Sciatic nerve (tissue), 2 donors: ENCODE data around the gene FCER2. TPM values are rescaled to one million over a fixed set of nuclear protein-coding genes. Genes with fewer than 3 reads are reported as not detected.

Experiments
- ATAC-seq: fragments of 200-7000 bp; cut with Tn5 transposase; one replicate; pipeline ENCODE4 v1.9.1; 2020; ENCODE audit warnings: mild to moderate bottlenecking, moderate library complexity
- DNase-seq: peaks from one replicate; pipeline ENCODE4 v3.0.0-alpha.2; 2020; ENCODE audit warnings: low spot score
- intact Hi-C: fragments of 100-400 bp; cut with DNase I; formaldehyde crosslinking; loops from one replicate; pipeline ENCODE4 v1.14.2; 2022
- total RNA-seq: library from RNA; stranded (reverse); fragmentation: NEBNext Ultra II Directional; extraction: Animal tissue kit (Norgen Biotek cat#: 25700); gene quantifications from one replicate; pipeline ENCODE4 v1.2.1, GENCODE V29; 2021
- donor health status: DM: no; HTN: no; CAD: no.
- donor health status: DM: no; HTN: no; CAD: no.

FCER2 gene
- total RNA-seq, 1 donor from 2014 or later, result 3.7 TPM

DNA sequence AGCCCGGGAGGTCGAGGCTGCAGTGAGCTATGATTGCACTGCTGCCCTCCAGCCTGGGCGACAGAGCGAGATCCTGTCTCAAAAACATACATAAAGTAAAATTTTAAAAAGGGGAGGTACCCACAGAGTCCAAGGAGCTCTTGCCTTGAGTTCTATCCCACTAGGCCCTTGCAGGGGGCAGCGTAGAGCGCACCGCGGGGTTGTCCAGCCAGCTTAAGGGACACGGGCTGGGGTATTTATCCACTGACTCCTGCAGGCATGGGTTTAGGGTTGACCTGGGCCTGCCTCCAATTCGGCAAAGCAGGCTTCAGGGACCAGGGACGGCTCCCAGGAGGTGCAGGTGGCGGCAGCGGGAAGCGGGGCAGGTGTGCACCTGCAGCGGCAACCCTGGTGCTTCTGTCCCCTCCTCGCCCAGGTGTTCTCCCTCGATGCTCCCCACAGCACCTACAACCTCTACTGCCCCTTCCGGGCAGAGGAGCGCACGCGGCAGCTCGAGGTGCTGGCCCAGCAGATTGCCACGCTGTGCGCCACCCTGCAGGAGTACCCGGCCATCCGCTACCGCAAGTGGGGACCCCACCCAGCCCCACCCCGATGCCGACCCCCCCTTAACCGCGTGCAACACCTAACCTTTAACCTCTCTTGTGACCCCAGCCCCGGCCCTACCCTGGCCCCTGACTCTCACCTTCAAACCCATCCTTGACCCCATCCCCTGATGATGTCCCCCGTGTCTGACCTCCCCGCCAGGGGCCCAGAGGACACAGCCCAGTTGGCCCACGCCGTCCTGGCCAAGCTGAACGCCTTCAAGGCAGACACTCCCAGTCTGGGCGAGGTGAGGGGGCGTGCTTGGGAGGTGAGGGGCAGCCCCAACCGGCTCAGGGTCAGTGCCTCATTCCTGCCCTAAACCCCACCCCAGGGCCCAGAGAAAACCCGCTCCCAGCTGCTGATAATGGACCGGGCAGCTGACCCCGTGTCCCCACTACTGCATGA lies 60.3 kb downstream of the FCER2 start:
- no peak for ATAC-seq
- intact Hi-C loops, result no loop called here

DNA sequence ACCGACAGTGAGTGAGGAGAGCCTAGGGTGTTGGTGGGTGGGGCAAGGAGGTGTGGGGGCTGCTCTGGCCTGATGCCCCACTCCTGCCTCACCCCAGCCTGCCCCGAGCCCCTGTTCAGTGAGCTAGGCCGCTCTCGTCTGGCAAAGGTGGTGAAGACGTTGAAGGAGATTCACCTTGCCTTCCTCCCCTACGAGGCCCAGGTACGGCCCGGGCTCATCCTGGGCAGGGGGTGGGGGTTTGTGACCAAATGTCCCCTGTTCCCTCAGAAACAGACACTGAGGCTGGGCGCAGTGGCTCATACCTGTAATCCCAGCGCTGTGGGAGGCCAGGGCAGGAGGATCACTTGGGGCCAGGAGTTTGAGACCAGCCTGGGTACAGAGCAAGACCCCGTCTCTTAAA lies 61.1 kb downstream of the FCER2 start:
- ATAC-seq (no peak), DNase-seq (no peak)
- intact Hi-C loops, result no loop called here

More for the DNA sequence above, 60.3 kb downstream of the FCER2 start:
- DNase-seq, result no peak

DNA sequence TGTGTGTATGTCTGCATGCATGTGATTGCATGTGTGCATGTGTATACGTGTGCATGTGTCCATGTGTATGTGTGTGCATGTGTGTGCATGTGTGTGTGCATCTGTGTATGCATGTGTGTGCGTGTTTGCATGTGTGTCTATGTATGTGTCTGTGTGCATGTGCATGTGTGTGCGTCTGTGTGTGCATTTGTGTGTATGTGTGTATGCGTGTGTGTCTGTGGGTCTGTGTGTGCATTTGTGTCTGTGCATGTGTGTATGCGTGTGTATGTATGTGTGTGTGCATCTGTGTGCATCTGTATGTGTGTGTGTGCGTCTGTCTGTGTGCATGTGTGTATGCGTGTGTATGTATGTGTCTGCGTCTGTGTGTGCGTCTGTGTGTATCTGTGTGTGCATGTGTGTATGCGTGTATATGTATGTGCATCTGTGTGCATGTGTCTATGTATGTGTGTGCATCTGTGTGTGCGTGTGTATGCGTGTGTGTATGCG lies 62.0 kb downstream of the FCER2 start:
- ATAC-seq, result no peak
- DNase-seq, result no peak
- intact Hi-C loops, result no loop called here

DNA sequence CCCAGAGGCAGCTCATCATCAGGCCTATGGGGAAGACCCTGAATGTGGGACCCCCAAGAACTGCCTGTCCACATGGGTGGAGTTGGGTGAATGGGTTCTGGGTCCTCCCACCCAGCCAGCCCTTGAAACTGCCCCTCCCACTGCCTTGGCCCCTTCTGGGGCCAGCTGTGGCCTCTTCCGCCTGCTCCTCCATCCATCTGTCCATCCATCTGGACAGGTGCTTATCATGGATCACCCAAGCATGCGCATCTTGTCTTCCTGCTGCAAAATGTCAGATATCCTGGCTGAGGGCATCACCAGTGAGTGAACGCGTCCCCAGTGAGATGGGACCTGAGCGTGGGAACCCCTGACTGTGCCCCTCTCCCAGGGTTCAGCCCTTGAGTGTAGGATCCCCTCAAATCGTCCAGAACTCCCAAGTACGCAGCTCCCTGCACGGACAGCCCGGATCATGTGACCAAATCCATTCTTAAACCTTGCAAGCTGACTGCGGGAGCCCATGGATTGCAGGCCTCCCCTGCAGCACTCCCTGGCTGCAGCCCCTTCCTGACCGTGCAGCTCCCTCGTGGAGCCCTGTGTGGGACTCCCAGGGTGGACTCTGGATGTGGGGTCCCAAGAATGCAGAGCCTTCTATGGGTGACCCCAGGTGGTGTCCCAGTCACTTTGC lies 63.0 kb downstream of the FCER2 start:
- intact Hi-C loops, result no loop called here
- ATAC-seq, result no peak
- no peak for DNase-seq

Other genes starting within 250 kb of the FCER2 start
- 4.7 TPM for gene PEX11G, start 213.1 kb downstream of the FCER2 start, total RNA-seq
- gene ZNF358, start 186.0 kb downstream of the FCER2 start, total RNA-seq, result 47.6 TPM
- gene MCOLN1, start 179.5 kb downstream of the FCER2 start, total RNA-seq, result 35.3 TPM
- gene PNPLA6, start 166.4 kb downstream of the FCER2 start, total RNA-seq, result 133 TPM
- gene CAMSAP3, start 106.3 kb downstream of the FCER2 start, total RNA-seq, result not detected
- 34.0 TPM for gene XAB2, start 72.6 kb downstream of the FCER2 start, total RNA-seq
- 95.1 TPM for gene PET100, start 72.3 kb downstream of the FCER2 start, total RNA-seq
- gene PCP2, start 68.4 kb downstream of the FCER2 start, total RNA-seq, result not detected
- gene STXBP2, start 65.0 kb downstream of the FCER2 start, total RNA-seq, result 30.1 TPM
- gene RETN, start 33.1 kb downstream of the FCER2 start, total RNA-seq, result 1.1 TPM
- gene MCEMP1, start 25.0 kb downstream of the FCER2 start, total RNA-seq, result 2.6 TPM
- gene TRAPPC5, start 21.3 kb downstream of the FCER2 start, total RNA-seq, result 58.0 TPM
- 2.8 TPM for gene CLEC4G, start 30.0 kb upstream of the FCER2 start, total RNA-seq
- 20.1 TPM for gene CD209, start 45.4 kb upstream of the FCER2 start, total RNA-seq
- gene CLEC4M, start 61.1 kb upstream of the FCER2 start, total RNA-seq, result not detected
- 14.2 TPM for gene EVI5L, start 128.1 kb upstream of the FCER2 start, total RNA-seq
- gene PRR36, start 172.3 kb upstream of the FCER2 start, total RNA-seq, result 0.09 TPM
- 0.09 TPM for gene LRRC8E, start 186.4 kb upstream of the FCER2 start, total RNA-seq
- 34.0 TPM for gene MAP2K7, start 201.7 kb upstream of the FCER2 start, total RNA-seq
- not detected for gene TGFBR3L, start 212.7 kb upstream of the FCER2 start, total RNA-seq
- gene SNAPC2, start 218.2 kb upstream of the FCER2 start, total RNA-seq, result 14.9 TPM
- 1.5 TPM for gene CTXN1, start 224.0 kb upstream of the FCER2 start, total RNA-seq
- gene TIMM44, start 241.5 kb upstream of the FCER2 start, total RNA-seq, result 49.6 TPM